HG03196 (cell line): ENCODE results near the gene TOR4A.

Experiments
- ATAC-seq: cut with Tn5 transposase; IDR thresholded peaks from one replicate; pipeline ENCODE4 v1.9.1; 2021; ENCODE audit not compliant: unreplicated experiment

The TOR4A gene

DNA sequence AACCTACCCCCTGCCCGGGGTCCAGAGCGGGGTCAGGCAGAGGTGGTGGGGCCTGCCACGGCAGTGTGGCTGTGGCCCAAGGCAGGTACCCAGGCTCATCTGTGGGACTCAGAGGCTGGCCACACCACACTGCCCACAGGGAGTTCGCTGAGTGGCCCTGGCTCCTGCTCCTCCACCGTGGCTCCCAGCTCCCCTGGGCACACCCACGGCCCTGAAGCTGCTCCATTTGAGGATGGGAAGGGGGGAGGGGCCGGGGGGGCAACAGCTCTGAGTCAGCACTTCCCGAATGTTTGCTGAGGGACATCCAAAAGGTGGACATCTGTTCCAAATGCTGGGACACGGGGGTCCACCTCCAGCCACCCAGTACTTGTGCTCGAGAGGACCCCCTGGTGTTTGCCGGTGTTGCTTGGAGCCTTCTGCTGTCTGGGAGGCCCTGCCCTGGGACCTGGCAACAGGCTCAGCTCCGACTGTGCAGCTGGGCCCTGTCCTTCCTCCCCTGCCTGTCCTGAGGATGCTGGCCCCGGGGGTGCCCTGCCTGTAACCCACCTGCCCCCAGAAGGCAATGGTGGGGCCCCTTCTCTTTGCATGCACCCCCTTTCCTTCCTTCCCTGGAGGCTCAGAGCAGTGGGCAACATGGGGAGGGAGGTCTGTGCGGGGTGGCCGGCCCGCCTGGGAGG lies 27.0 kb downstream of the TOR4A start:
- no peak for ATAC-seq

DNA sequence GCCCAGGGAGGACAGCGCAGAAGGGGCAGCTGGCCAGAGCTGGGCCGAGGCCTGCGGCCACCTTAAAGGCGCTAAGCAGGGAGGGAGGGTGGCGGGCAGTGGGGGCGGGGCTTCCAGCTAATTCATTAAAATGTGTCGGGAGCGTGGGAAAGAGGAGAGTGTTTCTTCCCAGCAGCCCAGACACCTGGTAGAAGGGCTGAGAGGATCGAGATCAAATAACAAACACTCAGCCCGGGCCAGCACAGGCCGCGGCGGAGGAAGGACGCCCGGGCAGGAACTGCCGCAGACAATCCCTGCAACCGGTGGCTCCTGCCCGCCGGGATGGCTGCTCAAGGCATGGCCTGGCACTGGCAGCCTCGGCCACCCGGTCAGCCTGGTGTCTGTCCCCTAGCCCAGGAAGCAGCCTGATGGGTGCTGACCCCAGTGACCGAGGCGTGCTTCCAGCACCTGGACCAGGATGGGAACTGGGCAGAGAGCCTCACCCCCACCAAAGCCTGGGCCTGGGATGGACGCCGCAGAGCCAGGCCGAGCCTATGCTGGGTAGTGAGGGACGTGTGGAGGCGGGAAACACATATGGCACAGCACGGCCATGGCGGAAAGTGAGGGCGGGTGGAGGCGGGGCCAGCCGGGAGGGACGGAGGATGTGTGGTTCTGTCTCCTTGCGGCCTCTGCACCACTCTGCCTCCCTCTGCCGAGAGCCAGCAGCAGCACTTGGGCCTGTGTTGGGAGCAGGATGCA lies 27.7 kb downstream of the TOR4A start:
- no peak for ATAC-seq

- no peak for ATAC-seq
Observed at GRCh38 chr9:137305798-137306065, 28.2 kb downstream of the TOR4A start.

DNA sequence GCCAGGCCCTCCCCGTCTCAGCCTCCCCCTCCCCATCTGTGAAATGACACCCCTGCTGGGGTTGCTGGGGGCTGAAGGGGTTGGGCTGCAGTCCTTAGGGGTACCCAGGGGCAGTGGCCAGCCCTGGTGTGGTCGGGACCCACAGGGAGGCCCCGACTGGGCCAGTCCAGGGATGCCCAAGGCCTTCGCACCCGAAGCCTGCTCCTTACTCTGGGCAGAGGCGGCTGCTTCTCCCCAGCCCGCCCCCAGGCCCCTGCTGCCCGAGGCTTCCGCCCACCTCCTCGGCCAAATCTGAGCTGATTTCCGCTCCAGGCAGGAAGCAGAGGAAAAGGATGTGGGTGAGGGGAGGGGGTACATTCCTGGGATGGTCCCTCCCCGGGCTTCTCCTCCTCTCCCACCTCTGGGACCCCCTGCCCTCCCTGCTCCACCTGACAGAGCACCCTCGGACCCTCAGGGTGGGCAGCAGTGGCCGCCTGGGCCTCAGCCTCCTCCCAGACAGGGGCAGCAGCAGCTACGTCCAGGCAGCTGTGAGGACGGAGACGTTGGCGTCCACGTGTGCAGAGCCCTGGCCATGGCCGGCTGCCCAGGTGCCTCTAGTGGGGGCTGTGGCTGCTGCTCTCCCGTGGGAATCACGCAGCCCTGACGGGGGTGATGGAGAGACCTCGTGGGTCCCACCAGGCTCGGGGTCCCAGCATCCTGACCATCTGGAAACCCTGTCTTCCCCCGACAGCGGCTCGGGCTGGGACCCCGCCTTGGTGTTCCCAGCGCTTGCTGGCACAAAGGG lies 28.7 kb downstream of the TOR4A start:
- no peak for ATAC-seq

- ATAC-seq, result no peak
Observed at GRCh38 chr9:137306850-137307254, 29.3 kb downstream of the TOR4A start.

- ATAC-seq, result no peak
Observed at GRCh38 chr9:137307255-137308056, 29.9 kb downstream of the TOR4A start.

DNA sequence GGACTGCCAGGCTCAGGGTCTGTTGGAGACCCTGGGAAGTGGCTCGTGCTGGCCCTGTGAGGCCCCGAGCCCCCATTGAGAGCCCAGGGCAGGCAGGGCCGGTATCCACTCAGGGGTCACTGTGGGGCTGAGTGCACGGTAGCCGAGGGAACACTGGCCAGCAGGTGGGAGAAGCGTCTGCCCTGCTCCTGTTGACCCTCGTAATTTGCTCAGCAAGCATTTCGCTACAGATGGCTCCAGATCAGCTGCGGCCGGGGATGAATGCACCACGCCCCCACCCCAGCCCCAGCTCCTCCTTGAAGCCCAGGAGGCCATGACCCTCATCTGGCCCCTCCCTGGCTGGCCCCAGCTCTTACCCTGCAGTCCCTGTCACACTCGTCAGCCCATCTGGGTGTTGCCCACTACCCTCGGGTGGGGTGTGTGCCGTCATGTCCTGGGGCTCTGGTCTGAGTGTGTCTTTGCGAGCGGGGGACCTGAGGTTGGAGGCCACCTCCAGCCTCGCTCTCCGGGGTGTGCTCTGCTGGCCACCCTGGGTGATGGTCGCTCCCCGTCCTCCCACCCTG lies 30.6 kb downstream of the TOR4A start:
- ATAC-seq, result no peak

DNA sequence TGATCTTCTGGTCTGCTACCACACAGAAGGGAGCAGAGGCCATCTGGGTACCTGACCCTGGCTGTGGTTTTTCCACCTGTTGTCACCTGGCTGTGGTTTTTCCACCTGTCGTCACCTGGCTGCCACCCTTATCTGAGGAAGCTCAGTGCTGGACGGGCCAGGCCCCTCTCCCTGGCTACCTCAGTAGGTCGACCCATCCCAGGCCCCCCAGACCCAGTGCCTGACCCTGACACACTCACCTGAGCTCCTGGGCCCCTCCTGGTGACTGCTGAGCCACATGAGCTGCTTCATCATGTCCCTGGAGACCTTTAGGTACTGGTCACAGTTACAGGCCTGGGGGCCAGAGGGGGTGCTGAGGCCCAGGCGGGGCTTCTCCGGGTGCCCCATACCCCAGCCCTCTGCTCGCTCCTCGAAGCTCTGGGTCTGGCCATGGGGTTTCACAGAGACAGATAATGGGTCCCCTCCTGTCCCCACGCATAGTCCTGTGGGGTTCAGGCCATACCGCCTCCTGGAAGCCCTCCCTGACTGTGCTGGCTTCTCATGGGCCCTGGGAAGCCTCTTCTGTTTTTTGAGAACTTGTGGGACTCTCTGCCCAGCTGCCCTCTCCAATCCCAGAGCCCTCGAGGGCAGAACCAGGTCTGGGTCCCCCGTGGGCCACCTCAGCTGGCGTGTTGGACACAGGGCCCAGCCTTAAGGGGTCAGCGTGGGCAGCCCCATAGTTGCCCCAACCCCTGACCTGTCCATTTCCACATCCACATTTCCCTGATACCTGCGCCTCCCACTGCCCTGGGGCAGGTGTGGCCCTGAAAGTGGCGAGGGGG lies 32.1 kb downstream of the TOR4A start:
- no peak for ATAC-seq

GRCh38 chr9:137310189-137311052 lies 32.9 kb downstream of the TOR4A start:
- no peak for ATAC-seq

DNA sequence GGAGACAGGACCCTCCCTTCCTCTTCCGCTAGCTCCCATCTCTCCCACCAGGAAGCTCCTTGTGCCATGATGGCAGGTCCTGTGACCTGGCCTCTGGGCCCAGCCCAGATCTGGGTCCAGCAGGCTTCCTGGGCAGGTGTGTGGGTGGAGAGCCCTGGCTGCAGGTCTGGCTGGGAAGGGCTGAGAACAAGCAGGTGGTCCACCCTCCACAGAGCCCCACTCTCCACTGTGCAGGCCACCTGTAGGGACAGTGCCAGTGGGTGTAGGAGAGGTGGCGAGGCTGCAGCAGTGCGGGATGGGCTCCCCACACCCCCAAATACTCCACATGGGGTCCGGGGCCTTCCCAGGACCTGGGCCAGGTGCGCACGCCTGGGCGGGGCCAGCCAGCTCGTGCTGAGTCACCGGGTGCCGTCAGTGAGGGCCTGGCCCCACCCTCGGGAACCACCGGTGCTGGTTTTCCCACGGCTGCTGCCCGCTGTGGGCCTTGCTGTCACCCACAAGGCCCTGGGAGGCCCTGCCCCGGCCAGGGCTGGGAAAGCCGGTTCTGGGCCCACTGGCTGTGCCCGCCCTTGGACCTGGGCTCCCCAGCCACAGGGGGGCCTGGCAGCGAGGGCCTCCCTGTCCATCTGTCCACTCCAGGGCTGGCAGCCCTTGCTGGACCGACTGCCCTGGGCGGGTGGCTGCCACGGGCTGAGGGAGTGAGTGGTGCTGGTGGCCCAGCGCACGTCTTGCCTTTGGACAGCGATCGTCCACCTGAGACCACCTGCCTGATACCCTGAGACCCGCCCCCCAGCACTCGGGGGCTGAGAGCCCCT lies 33.9 kb downstream of the TOR4A start:
- ATAC-seq, result no peak

DNA sequence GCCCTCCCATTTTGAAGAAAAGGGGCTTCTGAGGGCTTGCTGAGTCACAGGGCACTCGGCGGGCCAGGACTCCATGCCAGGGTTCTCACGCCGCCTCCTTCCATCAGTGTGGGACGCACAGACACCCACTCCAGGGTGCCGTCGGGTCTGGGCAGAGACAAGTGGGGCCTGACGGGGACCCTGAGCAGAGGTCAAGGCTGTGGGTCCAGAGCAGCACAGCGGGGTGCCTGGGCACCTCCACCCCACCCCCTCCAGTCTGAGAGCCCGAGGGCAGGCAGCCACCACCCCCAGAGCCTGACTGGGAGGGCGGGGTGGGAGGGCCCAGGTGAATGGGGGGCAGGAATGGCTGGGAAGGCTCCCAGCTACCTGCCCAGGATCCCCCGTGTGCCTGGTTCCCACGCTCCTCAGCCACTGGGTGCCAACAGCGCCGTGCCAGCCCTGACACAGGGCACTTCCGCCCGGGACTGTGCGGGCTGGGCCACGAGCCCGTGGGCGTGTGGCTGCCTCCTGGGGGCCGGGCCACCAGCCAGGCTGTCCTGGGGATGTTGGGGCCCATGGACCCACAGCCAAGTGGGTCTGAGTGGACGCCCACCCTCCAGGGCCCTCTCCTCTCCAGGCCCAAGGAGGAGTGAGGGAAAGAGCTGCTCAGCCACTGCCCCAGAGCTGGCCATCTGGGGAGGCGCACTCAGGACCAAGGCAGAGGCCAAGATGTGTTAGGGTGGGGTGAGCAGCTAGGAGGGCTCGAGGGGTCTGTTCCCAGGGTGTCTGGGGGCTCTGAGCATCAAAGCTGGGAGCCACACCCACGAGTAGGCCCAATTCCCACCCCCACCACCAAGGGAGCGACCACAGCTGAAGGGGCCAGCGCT lies 34.7 kb downstream of the TOR4A start:
- no peak for ATAC-seq

DNA sequence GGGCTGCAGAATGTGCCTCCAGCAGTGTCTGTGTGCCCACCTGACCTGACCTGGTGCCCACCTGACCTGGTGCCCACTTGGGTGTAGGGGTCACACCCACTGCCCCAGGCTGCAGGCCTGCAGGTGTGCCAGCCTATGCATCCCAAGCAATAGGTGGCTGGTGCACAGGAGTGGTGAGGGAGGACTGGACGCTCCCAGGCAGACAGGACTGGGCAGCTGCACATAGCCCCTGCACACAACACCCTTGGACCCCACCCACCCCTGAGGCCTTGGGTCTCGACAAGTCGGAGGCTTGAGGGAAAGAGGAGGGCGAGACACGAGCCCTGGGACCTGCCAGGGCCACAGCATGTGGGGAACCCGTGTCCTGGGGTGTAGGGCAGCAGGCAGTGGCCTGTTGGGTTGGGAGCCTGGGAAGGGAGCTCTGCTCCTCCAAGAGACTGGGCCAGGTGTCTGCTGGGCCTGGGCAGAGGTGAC lies 35.4 kb downstream of the TOR4A start:
- ATAC-seq, result no peak

GRCh38 chr9:137313326-137313936 lies 35.9 kb downstream of the TOR4A start:
- ATAC-seq, result no peak

DNA sequence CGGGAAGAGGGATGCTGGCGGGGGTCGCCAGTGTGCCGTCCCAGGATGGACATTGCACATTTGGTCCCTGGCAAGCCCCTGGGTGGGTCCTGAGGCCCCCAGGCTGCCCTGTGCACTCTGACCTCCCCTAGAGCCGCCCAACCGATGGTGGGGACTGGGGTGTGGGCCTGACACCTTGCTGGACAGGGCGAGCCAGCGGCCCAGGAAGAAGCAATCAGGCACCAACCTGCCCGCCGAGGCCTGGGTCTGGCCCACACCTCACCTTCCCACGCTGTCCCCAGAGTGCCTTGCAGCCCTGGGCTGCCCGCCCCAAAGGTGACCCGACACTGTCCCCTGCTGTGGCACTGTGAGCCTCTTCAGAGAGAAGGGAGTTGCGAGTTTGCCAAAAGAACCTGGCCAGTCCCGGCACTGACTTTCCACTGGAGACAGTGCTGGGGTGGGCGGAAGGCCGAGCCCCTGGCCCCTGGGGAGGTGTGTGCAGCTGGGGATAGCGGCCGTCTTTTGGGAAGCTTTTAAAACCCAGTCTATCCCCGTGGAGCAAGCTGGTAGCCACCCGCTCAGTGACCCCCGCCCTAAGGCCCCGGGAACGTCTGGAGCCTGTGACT lies 36.5 kb downstream of the TOR4A start:
- ATAC-seq, result no peak

DNA sequence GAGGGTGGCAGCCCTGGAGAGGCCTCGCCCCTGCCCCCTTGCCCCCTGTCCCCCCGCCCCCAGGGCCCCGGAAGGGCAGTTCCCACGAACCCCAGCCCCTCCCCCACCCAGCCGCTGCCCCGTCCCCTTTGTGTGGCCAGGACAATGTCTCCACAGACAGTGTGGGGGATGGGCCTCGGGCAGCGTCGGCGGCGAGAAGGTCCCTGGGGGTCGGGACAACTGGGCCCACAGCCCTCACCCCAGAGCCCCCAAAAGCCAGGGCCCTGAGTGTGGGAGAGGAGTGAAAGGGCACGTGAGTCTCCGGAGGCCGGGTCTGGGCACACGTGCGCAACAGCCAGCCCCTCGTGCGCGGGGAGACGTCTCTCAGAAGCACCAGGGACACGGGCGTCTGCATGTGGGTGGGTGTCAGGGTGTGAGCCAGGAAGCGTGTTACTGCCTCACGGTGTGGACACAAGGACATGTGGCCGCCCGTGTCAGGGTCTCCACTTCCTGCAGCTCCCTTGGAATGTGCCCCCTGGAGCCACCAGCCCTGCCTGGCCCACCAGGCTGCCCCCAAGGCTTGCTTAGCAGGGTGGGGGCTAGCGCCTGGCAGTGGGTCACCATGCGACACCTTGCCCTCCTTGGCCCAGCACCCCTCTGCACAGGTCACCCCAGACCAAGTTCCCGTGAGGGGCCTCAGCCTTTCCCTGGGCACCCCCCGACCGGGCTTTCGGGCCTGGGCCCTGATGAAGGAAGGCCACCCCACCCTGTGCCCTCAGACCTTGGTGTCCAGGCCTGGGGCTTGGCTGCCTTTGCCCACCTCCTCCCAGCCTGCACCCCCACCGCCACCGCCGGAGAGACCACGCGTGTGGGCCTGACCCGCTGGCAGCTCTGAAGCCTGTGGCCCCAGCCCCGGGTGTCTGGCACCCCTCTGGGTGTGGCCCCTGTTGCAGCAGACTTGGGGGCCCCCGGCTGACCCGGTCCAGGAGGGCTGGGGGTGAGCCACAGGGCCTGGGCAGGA lies 37.3 kb downstream of the TOR4A start:
- ATAC-seq, result no peak
